GM18508 (cell line): ENCODE measurements around the gene RAMACL.

Experiments
- ATAC-seq: cut with Tn5 transposase; IDR thresholded peaks from one replicate; pipeline ENCODE4 v1.9.1; 2021; ENCODE audit warnings: moderate number of reproducible peaks; ENCODE audit not compliant: insufficient read depth, unreplicated experiment

RAMACL gene

GRCh38 chr6:166581091-166581511, 5.4 kb downstream of the RAMACL start:
- ATAC-seq = no peak

GRCh38 chr6:166580076-166581050, 6.1 kb downstream of the RAMACL start:
- ATAC-seq = no peak

GRCh38 chr6:166579237-166579850, 7.1 kb downstream of the RAMACL start:
- ATAC-seq = no peak

GRCh38 chr6:166578536-166579236, 7.8 kb downstream of the RAMACL start:
- no peak for ATAC-seq

GRCh38 chr6:166575205-166575604, 11.3 kb downstream of the RAMACL start:
- ATAC-seq = no peak

GRCh38 chr6:166573511-166574216, 12.8 kb downstream of the RAMACL start:
- no peak for ATAC-seq

- ATAC-seq = no peak
Measured at GRCh38 chr6:166572370-166573261, 13.9 kb downstream of the RAMACL start.

GRCh38 chr6:166570929-166571713, 15.4 kb downstream of the RAMACL start:
- ATAC-seq = no peak

GRCh38 chr6:166569206-166569605, 17.3 kb downstream of the RAMACL start:
- ATAC-seq = no peak

GRCh38 chr6:166567813-166568212, 18.7 kb downstream of the RAMACL start:
- ATAC-seq = no peak

GRCh38 chr6:166567107-166567506, 19.4 kb downstream of the RAMACL start:
- no peak for ATAC-seq

- ATAC-seq = no peak
Measured at GRCh38 chr6:166566026-166567011, 20.2 kb downstream of the RAMACL start.

GRCh38 chr6:166565084-166565967, 21.2 kb downstream of the RAMACL start:
- no peak for ATAC-seq

GRCh38 chr6:166563805-166564204, 22.7 kb downstream of the RAMACL start:
- no peak for ATAC-seq

- no peak for ATAC-seq
Measured at GRCh38 chr6:166563200-166563599, 23.3 kb downstream of the RAMACL start.

- ATAC-seq = no peak
Measured at GRCh38 chr6:166562726-166563125, 23.8 kb downstream of the RAMACL start.
